AG09309 (cell line): ENCODE results near the gene BTRC.

Experiments
- DNase-seq: peaks from one replicate; pipeline ENCODE4 v3.0.0-alpha.2; 2010; ENCODE audit warnings: low read depth
- H3K4me3 ChIP-seq: 2 replicates; pipeline ENCODE4 v1.5.1; 2011; ENCODE audit warnings: mild to moderate bottlenecking, low read depth, low read length, moderate library complexity; ENCODE audit not compliant: control insufficient read depth
- TF ChIP-seq, protein P1 (sequence below): IDR thresholded peaks from 2 replicates; pipeline ENCODE4 v1.5.1; 2011; ENCODE audit warnings: mild to moderate bottlenecking, low read depth, low read length, inconsistent platforms; ENCODE audit not compliant: insufficient read depth, control insufficient read depth; ENCODE audit errors: missing control alignments

BTRC gene

DNA sequence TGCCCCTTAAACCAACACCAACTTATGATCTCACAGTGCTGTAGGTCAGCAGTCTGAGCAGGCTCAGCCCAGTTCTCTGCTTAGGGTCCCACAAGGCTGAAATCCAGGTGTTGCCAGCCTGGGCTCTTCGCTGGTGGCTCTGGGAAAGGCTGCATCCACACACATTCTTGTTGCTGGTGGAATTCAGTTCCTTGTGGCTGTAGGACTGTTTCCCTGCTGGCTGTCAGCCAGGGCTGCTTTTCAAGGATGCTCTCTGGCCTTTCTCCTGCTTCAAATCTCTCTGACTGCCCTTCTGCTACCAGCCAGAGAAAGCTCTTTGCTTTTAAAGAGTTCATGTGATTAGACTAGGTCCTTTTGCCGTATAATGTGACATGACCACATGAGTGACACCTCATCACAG, 218.8 kb downstream of the BTRC start:
- no peak overlapping the region for H3K4me3 ChIP-seq
- TF ChIP-seq, protein P1, sequence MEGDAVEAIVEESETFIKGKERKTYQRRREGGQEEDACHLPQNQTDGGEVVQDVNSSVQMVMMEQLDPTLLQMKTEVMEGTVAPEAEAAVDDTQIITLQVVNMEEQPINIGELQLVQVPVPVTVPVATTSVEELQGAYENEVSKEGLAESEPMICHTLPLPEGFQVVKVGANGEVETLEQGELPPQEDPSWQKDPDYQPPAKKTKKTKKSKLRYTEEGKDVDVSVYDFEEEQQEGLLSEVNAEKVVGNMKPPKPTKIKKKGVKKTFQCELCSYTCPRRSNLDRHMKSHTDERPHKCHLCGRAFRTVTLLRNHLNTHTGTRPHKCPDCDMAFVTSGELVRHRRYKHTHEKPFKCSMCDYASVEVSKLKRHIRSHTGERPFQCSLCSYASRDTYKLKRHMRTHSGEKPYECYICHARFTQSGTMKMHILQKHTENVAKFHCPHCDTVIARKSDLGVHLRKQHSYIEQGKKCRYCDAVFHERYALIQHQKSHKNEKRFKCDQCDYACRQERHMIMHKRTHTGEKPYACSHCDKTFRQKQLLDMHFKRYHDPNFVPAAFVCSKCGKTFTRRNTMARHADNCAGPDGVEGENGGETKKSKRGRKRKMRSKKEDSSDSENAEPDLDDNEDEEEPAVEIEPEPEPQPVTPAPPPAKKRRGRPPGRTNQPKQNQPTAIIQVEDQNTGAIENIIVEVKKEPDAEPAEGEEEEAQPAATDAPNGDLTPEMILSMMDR: no peak
- no peak for DNase-seq

DNA sequence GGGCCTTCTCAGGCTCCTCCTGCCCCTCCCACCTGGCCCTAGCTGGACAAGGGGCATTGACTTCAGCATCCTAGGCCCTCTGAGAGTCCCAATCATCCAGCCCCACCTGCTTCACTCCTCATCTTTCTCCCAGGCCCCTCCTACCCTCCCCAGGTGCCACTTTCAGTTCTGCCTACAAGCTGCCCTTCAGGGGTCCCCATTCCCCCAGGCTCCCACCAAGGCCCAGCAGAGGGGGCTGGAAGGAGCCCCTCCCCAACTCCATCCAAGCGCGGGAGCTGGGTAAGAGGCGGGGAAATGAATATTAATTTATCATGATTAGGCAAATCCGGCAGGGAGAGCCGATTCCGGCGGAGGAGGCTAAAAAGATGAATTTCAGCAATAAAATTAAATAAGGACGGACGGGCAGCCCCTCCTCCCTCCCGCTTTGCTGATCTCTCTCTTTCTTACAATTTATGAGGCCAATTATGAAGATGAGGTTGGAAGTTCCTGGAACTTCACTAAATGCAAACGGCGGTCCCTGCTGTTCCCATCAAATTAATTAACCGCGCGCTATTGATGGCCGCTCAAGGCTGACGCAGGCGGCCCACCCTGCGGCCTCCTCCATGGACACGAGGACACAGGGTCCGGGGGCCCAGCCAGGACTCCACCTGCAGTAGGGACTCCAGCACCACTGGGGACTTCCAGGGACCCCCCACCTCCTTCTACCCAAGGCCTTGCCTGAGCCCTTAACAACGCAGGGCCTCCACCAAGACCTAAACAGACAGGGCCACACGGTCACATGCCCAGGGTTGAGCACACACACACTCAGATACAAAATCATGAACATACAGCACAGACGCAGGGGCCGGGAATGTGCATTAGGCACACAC, 220.2 kb downstream of the BTRC start:
- no peak for DNase-seq
- no peak overlapping the region for H3K4me3 ChIP-seq
- TF ChIP-seq, protein P1: no peak

DNA sequence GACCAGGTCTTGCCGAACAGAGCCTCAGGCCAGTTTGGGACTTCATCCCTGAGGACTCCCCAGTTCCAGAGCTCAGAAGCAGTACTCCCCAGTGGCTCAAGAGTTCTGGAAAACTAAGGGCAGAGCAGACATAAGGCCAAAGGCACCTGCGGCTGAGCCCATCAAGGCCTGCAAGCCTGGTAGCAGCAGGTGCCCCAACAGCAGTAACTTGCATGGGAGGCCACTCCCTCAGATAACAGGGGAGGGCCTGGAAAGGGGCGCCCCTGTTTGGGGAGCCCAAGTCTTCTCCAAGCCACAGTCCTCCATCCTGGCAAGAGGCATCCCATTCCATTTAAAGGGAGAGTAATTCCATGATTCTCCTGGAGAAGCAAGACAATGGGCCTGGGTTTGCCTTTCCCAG, 221.1 kb downstream of the BTRC start:
- no peak overlapping the region for H3K4me3 ChIP-seq
- no peak for DNase-seq
- TF ChIP-seq, protein P1: no peak

DNA sequence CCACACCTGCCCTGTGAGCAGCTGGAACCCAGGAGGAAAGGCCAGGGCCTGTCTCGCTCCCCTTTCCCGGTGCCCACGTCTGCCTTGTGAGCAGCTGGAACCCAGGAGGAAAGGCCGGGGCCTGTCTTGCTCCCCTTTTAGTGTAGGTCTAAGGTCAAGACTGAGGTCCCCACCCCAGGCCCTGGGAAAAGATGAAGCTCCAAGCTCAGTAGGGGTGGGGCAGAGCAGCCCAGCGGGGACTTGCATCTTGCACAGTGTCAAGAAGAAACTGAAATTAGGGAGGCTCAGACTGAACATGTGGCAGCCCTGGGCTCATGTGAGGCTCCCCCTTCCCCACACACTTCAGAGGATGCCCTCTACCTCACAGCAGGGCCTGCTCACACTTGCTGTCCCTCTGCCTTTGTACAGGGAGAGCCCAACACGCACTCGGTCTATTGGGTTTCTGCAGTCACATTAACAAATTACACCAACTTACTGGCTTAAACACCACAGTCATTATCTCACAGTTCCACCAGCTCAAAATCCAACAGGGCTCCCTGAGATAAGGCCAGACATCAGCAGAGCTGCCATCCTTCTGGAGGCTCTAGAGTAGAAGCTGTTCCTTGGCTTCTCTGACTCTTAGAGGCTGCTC, 221.7 kb downstream of the BTRC start:
- TF ChIP-seq, protein P1: no peak
- no peak for DNase-seq
- no peak overlapping the region for H3K4me3 ChIP-seq

DNA sequence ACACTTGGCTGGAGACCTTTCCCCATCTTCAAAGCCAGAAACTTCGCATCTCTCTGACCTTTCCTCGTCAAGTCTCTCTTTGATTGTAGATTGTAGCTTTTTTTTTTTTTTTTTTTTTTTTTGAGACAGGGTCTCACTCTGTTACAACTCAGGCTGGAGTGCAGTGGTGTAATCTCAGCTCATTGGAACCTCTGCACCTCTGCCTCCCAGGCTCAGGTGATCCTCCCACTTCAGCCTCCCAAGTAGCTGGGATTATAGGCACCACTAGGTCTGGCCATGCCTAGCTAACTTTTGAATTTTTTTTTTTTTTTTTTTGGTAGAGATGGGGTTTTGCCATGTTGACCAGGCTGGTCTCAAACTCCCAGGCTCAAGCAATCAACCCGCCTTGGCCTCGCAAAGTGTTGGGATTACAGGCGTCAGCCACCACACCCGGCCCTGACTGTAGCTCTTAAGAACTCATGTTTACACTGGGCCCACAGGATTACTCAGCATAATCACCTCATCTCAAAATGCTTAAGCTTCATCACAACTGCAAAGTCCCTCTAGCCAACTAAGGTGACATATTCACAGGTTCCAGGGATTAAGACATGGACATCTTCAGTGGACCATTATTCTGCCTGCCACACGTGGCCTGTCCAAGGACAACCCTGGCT, 222.4 kb downstream of the BTRC start:
- TF ChIP-seq, protein P1: no peak
- DNase-seq: no peak
- H3K4me3 ChIP-seq: no peak overlapping the region

DNA sequence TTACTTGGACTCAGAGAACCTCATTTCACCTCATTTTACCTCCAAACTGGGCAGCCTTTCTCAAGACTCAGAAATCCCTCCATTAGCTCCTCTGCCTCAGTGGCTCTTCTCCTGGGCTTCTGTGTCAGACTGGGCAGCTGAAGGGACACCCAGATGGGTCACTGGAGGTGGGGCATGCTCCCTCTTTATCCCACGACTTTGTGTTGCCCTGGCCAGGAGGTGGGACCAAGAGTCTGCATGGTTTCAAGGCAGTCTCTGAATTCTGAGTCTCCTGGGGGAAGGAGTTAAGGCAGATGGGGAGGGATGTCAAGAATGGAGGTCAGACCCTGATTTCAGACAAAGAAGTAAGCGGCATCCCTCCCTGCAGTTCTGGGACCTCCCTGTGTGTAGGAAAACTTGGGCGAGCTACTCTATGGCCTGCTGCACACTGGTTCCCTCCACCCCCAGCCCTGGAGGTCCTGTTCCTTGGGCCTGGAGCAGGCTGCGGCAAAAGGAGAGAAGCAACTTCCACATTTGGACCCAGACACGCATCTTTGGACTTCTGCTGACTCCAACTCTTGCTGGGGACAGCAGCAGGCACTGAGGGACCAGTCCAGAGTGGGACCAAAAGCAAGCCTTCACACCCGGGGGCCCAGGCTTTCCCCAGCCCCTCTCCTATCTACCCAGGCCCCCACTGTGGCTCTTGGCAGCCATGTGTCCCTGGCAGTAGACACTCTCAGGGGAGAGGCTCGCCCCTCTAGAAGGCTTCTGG, 223.3 kb downstream of the BTRC start:
- no peak for DNase-seq
- TF ChIP-seq, protein P1: no peak
- no peak overlapping the region for H3K4me3 ChIP-seq
